HFF-Myc (cell line): ENCODE results near the gene CTXN2.

ENCODE experiments used
- DNase-seq: peaks from one replicate; pipeline ENCODE4 v3.0.0-alpha.2; 2011; ENCODE audit warnings: low read depth; ENCODE audit errors: extremely low read depth
- H3K4me3 ChIP-seq: replicated peaks from 2 replicates; pipeline ENCODE4 v1.5.1; 2011; ENCODE audit warnings: low read depth, mild to moderate bottlenecking, control low read depth, low read length
- CTCF ChIP-seq: IDR thresholded peaks from 2 replicates; pipeline ENCODE4 v1.5.1; 2012; ENCODE audit warnings: mild to moderate bottlenecking, low read depth, low read length, control low read depth; ENCODE audit errors: missing control alignments

Gene CTXN2

GRCh38 chr15:48177766-48178647 lies 13.5 kb upstream of the CTXN2 start, which contains the start of gene MYEF2:
Gene MYEF2 (minus strand): TSS chr15:48178295. CDS start chr15:48178237, 58 bp downstream.
- no peak for TF ChIP-seq CTCF
- peak; percentile 19 for DNase-seq
- H3K4me3 ChIP-seq, result peak within 1 kb of the TSS; percentile 57

GRCh38 chr15:48178648-48178931 lies 12.9 kb upstream of the CTXN2 start:
- TF ChIP-seq CTCF, result no peak
- no peak for DNase-seq
- peak overlapping the region; percentile 57 for H3K4me3 ChIP-seq

- H3K4me3 ChIP-seq, result no peak overlapping the region
- TF ChIP-seq CTCF, result no peak
- no peak for DNase-seq
These were observed 8.7 kb upstream of the CTXN2 start for GRCh38 chr15:48182749-48183148.

- TF ChIP-seq CTCF, result no peak
- DNase-seq, result no peak
- no peak overlapping the region for H3K4me3 ChIP-seq
These were observed 5.9 kb upstream of the CTXN2 start for GRCh38 chr15:48185529-48185928.

- no peak for DNase-seq
- H3K4me3 ChIP-seq, result no peak overlapping the region
- TF ChIP-seq CTCF, result no peak
These were observed 5.2 kb upstream of the CTXN2 start for GRCh38 chr15:48186271-48186670.

GRCh38 chr15:48190932-48191573 lies 412 bp upstream of the CTXN2 start:
- no peak overlapping the region for H3K4me3 ChIP-seq
- peak; percentile 20 for DNase-seq
- no peak for TF ChIP-seq CTCF
